GM19328 (cell line): ENCODE measurements around the gene GUCA1C.

Experiments used
- ATAC-seq: cut with Tn5 transposase; IDR thresholded peaks from one replicate; pipeline ENCODE4 v1.9.1; 2021; ENCODE audit warnings: mild to moderate bottlenecking, moderate library complexity; ENCODE audit not compliant: unreplicated experiment

The GUCA1C gene, protein sequence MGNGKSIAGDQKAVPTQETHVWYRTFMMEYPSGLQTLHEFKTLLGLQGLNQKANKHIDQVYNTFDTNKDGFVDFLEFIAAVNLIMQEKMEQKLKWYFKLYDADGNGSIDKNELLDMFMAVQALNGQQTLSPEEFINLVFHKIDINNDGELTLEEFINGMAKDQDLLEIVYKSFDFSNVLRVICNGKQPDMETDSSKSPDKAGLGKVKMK

DNA sequence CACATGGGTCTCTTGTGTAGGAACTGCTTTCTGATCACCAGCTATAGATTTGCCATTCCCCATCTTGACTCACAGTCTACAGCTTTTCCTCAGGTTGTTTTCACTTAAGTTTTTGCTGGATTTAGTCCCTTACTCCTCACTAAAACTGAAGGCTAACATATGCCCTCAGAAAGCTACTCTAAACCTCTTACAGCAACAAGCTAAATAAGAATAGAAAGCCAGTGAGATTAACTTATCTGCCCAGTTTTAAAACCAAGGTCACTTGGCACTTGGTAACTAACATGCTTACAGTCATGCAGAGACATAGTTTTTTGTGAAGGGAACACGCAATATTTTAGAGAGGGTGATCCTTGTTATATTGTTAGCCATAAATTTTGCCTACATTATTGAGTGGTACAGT is at the start of gene GUCA1C:
GUCA1C (minus strand) TSS at position 180 of the 400 bp plus-strand sequence; CDS start at position 63, 117 bp downstream.
- no peak for ATAC-seq

DNA sequence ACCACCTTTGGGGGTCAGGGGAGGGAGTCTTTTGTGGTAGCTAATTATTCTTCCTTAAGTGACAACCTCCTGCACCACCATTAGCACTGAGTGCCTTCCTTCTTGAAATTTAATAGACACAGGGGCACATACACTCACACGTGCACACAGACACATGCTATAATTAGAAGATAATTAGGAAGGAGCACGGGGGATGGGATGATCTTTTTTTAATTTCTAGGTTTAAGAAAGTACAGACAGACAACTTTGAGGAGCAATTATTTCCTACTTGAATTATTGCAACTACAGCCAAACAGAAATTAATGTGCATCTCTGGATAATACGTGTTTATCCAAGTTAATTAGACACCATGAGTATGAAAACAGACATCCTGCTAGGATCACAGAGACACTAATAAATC is 44.8 kb upstream of the GUCA1C start:
- no peak for ATAC-seq

DNA sequence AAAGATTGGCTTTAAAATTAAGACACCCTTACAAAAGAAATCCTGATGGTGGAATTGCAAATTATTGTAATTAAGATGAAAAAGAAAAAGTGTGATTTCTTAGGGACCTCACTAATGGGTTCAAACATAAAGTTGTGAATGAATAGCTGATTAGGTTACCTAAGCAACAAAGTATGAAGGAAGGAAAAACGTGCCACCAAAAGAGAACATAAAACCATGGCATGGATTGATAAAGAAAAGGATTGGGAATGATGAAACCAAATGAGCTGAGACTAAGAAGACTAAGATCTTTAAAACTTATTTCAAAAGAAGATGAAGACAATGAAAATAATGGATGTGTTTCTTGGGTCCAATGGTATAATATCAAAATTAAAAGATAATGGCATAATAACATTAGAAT is 32.2 kb upstream of the GUCA1C start:
- ATAC-seq = no peak

DNA sequence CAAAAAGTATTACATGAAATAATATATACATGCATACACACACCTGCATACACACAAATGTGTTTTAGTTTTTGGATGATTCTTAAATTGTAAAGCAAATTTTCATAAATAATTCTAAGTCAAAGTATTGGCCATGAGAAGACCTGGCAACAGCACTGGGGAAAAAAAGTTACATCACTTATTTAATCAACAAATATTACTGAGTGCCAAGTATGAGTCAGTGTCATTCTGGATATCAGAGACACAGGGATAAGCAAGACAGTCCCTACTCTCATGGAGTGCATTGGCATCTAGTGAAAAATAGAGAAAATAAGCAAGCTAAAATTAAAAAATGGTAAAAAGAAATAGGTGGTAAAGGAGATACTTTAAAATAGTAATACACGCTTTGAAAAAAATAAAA is 29.4 kb upstream of the GUCA1C start:
- ATAC-seq = no peak

DNA sequence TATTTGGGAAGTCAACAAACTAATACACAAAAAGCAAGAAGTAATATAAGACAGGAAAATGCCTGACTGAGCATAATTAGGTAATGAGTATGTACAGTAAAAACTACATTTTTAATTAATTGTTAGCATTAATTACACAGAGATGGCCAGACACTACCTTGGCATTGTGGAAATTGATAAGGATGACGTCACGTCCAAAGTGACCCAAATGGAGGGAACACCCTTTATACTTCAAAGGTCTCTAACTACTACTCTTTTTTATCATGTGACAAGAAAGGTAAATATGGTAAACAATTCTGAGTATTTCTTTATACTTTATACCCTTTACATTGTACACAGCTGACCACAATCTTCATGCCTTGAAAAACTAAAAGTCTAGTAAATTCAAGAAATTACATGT is 22.4 kb upstream of the GUCA1C start:
- no peak for ATAC-seq

DNA sequence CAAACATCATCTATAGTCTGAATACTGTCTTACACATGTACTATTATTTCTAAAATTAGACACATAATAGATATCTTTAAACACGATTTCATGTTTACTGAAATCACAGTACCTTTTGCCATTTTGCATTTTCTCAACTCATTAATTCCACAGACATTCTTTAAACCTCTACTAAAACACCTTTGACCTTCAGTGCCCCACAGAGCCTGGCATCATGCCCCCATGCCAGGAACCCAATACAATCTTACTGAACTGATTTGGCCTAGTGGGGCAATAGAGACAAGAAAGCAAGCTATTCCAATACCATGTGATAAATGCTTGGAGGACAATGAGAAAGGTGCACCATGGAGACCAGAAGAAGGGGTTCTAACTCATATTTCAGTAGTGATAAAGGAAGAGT is 19.3 kb upstream of the GUCA1C start:
- no peak for ATAC-seq

DNA sequence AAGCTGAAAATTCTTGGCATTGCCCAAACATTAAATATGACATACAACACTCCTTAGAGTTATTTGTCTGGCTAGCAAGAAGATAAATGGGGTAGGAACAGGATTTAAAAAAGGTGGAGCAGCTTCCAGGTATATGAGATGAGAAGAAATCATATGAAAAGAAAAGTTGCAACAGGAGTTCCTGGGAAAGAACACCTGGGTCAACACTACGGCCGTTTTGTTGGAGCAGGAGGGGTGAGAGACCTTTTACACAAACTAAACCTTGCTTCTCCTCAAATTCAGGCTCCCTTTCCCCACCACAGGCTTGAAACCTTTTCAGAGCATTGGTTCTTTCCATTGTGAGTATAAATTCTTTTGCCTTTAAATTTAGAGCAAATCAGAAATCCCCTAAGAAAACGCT is 18.8 kb upstream of the GUCA1C start:
- ATAC-seq = no peak

DNA sequence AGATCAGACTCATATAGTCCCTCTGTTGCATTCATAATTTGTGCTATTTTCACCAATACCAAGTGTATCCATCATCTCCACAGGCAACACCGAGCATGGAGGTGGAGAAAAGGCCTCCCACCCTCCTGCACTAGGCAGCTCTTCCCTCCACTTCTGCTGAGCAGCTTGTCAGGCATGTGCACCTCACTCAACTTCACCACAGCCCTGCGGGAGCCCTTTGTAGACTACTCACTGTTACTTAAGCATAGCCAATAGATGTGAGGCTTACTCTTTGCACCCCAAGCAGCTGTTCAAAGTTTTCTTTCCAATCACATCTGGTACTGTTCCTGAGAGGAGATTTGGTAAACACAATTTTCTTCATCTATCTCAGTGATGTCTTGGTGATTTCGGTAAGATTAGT is 16.9 kb upstream of the GUCA1C start:
- ATAC-seq = no peak

DNA sequence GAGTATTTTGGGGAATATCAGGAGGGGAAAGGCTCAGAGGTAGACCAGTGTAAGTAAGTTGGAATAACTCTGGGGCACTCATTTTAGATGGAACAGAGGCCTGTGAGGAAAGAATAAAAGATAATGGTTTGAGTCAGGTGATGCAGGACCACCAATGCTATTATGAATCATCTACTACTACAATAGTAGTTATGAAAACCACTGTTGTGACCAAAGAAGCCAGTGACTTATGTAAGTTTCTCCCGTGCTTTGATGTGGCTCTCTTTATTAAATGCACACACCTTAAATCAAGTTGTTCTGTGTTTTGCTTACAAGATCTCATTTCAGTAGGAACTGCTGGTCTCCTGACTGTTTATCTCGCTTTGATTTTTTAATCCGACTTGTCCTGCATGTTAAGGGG is 13.1 kb upstream of the GUCA1C start:
- no peak for ATAC-seq

DNA sequence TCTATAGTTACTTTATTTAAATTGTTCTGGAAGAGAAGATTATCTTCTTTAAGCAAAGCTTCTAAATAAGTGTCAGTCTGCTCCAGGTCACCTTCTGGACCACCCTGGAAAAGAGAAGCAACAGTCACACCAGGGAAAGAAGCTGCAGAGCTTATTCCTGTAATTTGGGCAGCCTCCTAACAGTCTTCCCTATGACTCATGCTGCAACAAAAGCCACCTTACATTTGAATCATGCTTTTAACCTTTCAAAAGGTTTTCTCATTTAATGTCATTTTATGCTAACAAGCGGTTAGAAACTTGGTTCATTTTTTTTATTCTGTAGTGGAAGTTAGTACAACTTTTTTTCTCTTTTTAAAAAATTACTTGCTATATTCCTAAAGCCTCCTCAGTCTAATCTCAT is 5.3 kb upstream of the GUCA1C start:
- ATAC-seq = no peak

DNA sequence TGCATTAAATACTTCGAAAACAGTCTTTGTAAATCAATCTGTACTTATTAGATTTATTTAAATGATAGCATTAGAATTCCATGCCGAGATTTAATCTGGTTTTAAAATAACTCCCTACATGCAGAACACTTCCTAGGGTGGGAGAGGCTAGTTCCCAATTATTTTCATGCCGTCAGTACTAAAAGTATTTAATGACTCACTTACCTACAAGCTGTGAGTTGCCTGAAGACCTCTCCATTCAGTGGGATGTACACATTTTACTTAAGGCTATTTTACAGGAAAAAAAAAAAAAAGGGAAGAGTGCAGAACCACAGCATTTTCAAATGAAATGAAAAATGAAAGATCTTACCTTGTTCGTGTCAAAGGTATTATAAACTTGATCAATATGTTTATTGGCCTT is 469 bp downstream of the GUCA1C start:
- ATAC-seq = no peak

DNA sequence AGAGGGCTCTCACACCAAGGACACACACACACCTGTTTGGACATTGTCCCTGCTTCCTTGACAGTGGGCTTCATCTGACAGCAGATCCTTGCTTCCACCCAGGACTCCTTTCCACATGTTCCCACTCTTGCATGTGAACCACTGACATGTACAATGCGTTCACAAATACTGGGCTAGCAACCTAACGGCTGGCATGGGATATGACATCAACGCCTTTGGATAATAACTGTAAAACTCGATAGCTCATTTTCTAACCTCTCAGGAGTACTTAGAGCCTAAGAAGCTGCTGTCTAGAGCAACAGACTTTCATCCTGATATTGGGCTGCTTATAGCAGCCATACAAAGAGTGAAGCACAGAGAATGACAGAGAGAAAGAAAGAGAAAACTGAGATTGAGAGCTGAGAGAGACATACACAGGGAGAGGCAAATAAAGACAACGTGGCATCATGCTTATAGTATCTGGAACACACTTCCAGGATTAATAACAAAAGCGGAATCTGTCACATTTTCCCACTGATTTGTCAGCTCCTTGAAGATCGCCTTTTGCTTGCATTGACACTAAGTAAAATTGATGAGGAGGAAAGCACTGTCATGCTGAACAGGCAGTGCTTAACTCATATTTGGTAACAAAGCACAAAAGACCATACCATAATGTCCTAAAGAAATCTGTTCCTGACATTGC is 1.7 kb downstream of the GUCA1C start:
- ATAC-seq = no peak

DNA sequence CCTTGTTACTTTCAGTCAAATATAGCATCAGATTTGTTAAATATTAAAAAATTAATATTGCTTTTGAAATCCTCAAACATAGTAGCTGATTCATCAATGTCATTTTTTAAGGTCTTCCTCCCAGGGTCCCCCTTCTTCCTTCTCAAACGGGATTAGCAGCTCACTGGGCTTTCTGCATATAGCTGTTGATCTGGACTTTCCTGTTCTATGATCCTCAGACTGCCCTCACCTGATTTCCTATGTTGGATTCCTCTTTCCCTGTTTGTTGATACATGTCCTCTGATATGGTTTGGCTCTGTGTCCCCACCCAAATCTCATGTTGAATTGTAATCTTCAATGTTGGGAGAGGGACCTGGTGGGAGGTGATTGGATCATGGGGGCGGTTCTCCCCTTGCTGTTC is 5.8 kb downstream of the GUCA1C start:
- ATAC-seq = no peak

DNA sequence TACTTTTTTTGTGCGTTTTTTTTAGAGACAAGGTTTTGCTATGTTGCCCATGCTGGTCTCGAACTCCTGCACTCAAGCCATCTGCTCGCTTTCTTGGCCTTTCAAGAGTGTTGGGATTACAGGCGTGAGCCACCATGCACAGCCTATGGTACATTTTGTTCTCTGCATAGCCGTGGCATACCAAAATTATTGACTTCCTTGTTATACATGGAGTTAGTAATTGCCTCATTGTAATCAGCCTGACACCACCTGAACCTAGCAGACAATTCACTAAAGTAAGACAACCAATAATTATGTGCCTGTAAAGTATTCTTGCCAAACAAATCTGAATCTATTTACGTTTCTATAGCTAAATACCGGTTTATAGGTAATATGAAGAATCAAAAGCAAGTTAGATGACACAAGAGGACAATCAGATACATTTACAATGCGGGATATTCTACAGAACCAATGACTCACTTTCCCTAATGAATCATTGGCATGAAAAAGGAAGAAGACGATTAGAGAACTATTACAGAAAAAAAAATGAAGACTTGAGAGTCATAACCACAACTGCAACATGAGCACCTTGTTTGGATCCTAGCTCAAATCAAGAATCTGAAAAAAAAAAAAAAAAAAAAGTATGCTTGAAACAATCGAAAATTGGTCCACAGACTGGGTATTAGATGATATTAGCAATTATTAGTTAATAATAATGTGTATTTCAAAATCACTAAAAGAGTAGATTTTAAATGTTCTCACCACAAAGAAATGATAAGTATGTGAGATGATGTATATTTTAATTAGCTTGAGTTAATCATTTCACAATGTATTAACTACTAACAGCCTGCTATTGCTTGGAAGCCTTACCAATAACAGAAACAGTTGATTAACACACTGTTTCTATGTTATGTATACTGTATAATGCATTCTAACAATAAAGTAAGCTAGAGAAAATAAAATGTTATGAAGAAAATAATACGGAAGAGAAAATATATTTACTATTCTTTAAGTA is 7.1 kb downstream of the GUCA1C start:
- no peak for ATAC-seq

DNA sequence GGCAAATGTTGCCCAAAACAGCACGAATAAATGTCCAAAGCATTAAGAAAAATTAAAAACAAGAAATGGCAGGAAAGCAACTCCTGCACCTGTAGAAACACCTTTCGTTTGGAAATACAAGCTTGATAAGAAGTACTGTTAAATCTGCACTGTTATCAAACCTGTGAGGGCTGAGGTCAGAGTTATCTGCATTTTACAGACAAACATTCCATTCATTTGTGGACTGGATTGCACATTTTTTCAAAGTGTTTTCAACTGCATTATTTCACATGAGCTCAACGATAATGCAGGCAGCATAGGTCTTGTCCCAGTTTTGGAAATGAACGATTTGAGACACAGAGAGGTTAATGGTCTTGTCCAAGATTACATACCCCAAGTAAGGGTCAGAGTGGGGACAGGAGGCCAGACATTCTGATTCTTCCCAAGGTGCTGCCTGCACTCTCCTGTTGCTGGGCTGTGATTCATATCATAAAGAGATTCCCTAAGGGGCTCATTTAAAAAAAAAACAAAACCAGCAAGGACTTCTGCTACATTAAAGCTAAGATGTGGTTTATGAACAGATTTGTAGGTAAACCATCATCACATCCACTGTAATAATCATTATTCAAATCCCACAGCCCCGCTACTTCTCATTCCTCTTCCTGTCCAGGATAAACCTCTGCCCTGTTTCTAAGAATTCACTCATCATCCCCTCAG is 13.0 kb downstream of the GUCA1C start:
- no peak for ATAC-seq

DNA sequence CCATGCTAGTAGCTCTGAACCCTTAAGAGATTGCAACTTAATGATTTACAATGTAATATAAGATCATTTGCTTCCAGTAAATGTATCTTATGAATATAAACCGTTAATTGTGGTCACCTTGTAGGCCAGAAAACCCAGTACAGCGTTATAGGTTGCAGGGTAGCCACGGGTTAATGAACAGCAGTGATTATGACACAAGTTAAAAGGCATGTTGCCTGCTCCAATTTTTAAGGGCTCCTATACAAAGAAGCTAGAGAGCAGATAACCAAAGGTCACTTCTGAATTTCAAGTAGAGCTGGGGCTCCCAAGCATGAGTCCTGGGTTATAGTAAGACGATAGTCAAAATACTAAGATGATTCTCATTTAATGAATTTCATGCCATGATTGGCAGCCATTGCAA is 13.5 kb downstream of the GUCA1C start:
- no peak for ATAC-seq

DNA sequence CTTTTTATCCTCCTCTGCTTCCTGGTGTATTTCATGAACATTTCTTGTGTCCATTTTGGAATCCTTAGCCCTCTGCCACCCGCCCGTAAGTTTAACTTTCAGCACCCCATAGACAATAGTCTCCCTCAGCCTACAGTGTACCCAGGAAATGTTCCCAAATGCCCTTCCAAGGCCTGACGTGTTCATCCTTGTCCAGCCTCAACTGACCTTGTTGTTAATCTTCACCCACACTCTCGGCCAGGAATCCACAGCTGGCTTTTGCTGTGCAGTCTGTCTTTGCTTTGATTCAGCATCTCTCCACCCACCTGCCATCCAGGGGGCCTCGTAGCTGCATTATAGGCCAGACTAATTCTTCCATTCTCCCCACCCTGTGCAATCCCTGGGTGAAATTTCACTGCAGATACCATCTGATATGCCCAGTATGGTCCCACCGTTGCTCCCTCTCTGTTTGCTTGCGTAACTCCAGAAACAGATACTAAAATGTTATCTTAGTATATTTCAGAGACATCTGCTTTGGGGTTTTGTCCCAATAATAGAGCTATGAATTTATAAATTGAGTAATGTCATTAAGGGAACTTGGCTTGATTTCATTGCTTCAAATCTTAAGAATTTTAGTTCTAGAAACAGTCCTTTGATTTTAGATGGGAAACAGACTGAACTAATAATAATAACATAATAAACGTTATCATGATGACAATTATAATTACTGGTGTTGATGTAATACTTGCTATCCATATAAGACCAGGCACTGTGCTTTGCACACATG is 16.6 kb downstream of the GUCA1C start:
- ATAC-seq = no peak

DNA sequence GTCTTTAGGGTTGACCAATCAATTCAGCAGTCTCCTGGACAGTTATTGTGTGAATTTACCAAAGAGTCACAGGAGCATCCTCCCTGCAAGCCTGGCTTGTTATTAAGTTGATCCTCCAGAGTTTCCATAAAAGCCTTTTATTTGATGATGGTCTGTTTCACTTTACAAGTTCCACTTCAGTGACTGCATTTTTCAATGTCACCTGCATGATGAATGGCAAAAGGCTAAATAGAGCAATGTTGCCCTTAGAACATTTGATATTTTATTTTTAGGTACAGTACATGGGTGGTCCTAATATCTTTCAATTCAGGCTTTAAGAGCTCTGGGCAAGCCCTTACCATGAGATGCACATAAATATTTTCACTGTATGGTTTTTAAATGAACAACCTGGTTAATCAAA is 22.6 kb downstream of the GUCA1C start:
- no peak for ATAC-seq

DNA sequence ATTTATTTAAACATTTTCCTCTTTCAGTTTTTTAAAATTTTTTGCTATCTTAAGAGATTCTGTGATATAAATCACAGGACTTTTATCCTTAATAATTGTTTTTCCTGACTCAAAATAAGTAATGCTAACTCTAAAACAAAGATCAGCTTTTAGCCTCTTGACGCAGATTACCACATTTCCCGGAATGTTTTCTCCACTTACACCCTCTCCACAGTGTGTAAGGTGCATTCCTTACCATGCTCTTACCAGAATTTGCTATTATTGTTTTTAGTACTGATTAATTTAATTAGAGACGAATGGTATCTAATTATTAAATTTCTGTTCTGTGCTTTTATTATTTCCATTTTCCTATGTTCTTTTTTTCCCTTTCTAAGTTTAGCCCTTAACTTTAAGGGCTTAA is 34.8 kb downstream of the GUCA1C start:
- no peak for ATAC-seq
